Measurements from ENCODE around the gene PSD4.

PSD4 gene

DNA sequence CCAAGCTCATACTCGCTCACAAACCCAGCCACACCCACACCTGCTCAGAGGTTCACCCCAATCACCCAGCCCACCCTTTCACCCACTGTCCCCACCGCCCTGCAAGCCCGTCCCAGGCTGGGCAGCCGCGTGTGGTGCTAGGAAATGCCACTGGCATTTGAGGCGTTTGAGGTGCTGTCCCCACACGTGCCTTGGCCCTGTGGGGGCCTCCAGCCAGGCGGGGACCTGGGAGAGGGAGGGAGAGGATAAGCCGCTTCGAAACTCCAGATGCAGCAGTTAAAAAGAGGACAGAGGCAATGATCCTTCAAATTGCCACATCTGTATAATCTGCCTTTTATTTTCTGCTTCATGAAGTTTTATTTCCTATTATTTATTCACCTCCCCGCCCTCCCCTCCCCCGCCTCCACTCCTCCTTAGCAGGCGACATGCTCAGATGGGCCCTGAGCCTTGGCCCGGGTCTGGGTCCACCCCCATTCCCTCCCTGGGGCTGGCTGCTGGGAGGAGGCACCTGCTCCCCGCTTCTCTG, 35.9 kb downstream of the PSD4 start:
- no peak for DNase-seq

DNA sequence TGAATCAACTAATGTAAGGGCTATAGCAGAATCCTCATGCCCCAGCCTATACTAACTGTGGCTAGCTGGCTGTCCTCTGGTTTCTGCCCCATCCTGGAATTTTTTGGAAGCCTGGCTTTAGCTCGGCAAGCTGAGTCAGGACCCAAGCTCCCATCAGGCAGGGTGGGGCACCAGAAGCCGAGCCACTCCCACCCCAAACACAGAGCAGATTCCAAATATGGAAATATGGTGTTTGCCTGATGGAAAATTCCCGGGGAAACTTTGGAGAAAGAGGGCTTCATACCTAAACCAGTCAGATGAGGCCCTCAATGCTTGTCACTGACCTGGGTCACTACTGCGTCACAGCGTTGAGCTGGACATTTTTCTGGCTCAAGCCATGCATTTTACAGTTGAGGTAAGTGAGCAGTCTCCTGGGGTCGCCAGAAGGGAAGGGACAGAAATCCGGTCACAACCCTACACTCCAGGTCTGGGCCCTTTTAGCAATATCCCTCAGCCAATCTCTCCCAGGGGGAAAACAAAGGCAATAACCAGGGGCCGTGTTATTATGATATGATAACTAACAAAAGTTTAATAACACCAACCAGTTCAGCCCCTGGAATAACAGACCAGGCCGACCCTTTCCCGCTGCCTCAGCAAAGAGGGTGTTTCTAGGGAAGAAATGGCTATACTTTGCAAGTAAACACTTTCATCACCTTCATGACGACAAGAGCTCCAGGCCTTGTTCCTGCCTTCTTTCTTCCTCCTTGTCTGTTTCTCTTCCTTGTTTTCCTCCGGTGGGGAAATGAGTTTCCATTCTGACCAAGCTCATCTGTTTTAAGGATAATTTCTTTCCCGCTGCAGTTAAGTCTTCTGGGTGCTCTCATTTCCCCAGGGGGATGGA, 37.7 kb downstream of the PSD4 start:
- no peak for DNase-seq

DNA sequence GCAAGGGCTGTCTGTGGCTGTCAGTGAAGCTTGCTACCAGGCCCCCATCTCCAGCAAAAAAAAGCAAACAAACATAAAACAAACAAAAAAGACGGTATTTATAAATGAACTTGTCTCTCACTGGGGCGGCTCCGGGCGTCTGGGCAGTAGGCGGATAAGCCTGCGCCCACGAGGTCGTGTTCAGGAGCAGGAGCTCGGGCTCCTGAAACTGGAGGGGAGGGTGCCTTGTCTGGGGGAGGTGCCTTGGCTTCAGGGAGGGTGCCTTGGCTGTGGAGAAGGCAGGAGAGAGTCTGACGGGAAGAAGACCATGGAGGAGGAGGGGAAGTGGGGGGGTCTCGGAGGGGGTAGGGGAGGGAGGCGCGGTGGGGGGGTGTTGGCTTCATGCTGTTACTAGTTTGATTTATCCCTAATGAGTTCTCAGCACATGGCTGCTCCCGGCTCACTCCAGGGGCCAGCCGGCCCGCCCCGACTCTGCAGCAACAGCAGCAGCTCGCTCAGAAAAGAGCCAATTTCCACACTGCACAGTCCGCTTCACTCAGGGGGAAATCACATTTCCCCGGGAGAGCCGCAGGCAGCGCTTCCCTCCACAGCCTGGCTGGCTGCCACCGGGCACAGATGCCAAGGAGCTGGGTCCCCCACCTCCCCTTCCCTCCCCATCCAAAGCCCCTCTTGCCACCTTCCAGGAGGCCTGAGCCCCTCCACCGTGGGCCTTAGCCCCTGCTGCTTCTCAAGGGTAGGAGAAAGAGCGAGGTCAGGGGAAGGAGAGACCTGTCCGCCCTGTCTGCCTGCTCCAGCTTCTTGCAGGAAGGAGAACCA, 38.7 kb downstream of the PSD4 start:
- no peak for DNase-seq

DNA sequence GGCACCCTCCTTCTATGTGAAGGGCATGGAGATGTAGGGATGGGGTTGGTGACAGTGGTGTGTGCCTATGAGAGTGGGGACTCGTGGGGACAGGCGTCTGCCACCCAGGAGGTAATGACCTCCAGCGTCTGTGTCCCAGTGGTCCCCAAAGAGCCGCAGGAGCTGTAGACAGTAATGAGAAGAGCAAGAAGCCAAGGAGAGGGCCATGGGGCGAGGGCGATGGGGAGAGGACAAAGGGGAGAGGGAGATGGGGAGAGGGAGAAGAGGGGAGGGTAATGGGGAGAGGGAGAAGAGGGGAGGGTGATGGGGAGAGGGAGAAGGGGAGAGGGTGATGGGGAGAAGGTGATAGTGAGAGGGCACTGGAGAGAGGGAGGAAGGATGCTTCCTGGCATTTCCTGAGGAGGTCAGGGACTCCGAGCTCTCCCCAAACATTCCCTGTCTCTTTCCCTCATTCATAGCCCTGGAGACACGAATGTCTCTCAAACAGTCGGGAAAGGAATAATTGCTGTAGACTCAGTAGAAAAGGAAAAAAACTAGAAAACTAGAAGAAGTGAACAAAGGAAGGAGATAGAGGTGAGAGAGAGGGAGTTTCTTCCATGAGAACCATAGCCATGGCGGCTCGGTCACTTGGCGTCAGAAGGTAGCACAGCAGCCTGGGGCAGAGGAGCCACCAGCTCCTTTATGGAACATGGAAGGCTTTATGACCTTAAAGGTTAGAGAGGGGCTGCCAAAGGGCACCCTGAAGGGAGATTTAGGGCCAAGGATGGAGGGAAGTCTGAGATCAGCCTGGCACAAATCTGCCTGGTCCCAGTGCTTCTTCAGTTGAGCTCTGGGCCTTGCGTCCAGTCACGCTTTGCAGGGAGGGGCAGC, 39.5 kb downstream of the PSD4 start:
- no peak for DNase-seq

DNA sequence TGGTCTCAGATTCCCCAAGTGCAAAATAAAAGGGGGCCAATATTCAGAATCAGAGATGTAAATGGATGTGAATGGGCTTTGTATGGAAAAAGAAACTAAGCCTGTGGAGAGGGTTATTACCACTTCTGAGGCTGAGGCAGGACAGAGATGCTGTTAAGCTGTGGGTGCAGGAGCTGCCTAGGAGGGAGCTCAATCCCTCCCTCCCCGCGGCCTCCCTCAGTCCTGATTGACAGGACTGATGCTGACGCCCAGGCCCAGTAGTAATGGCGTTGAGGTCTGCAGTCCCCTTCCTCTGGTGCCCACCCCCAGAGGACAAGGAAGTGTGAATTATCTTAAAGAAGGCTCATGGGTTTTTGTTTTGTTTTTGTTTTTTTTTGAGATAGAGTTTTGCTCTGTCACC, 40.4 kb downstream of the PSD4 start:
- no peak for DNase-seq

DNA sequence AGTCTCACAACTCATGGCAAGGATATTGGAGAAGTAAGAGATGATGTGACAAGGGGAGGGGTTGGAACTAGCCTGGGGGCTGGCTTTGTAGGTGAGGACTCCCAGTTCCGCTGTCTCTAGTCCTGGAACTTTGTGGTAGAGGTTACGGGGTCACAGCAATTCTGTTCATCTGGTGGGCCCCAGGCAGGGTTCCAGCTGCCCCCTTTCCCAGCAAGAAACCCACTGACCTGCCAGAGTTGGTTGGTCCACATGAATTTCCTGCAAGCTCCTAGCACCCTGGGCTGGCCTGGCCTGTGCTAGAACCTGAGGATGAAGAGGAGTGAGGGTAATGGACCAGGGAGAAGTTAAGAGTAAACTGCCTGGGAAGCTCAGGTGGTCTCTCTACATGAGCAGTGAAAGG, 41.3 kb downstream of the PSD4 start:
- DNase-seq, result no peak

DNA sequence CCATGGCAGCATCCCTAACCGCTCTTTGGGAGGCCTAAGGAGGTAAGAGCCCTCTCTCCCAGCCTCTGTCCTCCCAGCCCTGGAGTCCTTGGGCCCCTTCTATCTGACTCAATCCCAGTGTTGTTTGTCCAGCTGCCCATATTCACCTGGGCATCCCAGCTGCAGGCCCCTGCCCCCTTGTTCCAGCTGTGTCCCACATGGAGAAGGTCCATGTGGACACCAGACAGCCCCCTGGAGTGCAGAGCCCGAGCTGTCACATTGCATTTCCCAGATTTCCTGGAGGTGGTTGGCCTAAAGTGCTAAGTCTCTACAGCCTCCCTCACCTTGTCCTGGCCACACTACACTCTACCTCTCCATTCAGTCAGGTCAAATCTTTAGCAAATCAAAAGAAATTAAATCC, 42.5 kb downstream of the PSD4 start:
- no peak for DNase-seq

DNA sequence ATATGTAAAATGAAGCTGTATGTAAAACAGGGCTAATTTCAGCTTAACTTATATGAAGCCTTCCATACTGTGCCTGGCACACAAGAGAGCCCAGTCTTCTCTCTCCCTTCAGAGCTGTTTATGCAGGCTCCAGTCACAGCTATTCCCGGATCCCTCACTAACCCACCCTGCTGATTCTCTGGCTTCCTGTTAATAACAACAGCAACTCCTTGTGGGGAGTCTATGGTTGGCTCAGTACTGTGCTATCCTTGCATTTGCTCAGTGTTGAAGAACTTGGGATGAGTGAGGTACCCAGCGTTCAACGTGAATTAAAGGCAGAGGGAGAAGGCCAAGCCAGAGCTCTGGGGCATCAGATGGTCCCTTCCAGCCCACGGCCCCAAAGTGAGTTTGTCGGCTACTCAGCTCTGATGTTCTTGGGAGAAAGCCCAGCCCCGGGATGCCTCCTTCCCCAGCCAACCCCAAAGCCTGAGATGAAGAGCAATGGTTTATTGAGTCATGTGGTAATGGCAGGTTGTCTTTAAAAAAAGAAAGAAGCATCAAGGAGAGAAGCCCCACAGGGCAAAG, 43.2 kb downstream of the PSD4 start:
- no peak for DNase-seq

DNA sequence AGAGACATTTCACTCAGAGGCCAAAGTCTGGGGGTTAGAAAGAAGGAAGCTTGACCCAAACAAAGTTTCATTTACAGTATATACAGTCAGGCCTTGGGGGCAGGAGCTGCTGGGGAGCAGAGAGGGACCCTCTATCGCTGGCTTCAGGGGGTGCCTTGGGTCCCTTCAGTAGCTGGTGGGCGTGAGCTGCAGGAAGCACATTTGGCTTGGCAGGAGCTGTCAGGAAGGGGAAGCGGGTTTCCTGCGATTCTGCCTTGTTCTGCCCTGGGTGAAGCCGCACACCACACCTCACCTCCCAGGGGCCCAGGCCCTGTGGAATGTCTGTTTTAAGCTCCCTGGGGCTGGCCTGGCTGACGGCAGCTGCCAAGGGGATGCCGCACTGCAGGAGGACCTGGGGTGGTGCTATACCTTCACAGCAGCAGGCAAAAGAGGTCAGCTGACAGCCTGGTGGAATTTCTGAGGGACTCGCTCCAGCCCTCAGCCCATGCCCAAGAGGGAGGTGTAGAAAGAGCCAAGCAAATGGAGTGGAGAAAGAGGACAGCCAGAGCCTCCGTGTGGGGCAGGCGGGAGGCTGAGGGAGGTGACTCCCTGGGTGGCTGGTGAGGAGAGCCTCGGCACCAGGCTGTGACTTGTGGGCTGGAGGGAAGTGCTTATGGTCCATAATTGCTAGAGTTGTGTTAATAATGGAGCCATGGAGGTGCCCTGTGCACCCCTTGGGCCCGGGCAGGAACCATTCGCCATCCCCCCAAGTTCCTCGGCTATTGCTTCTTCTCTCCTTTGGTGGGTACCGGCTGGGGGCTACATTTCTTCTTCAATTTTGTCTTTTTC, 43.9 kb downstream of the PSD4 start:
- no peak for DNase-seq

DNA sequence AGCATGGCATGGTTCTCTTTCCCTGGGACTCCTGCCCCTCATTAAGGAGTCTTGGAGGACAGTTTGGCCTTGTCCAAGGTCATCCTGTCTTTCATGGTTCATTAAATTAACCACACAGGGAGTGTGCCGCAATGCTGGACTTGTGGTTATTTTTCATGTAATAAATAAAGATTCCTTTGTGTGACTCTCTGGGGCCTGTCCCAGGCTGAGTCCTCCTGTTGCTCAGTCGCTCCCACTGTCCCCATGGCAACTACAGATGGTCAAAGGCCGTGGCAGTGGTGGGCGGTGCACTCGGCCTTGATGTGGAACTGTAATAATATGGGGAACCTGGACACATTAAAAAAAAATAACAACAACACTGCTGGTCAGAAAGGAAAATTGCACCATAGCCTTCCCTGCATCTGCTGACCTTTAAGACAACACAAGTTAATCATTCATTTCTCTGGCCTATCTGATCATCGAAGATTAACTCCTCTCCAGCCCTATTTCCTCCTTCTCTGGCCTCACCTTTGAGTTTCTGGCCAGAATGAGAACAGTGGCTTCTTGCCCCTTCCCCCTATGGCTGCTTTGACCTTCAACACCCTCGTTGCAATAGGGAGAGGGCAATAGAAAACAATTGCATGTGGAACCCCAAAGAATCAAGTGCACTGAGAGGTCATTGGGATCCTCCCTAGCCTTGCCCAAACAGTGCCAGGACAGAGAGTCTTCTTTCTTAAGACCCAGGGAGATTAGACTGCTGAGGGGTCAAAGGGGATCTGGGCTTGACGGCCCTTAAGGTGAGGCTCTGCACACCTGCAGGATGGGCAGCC, 44.7 kb downstream of the PSD4 start:
- no peak for DNase-seq

DNA sequence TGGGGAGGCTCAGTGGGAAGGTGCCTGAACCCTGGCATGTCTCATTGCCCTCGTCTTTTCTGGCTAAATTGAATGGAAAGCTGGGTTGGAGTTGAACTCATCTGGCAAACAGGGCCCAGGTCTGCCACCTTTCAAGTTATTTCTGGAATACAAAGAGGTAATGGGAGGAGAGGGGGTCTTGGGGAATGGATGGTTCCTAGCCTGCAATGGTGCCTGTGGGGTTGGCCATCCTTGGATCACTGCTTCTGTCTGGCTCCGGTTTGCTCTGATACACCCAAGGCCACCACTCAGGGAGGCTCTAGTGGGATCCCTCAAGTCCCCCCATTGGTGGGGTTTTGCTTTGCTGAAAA, 45.3 kb downstream of the PSD4 start:
- no peak for DNase-seq

DNA sequence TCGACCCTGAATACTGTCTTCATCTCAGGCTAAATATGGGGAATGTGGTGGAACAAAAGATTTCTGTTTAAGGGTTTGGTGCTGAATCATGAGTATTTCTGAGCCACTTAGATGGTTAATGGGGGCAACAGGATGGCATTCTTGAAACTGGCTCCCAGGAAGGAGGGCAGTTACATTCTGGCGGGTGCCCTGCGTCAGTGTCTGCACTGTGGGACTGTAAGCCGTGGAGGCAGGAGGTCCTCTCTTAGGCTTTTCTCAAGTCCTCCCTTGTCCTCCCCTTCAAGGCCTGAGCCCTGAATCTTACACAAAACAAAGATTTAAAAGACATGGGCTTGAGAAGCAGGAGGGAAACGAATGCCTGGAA, 45.7 kb downstream of the PSD4 start:
- no peak for DNase-seq

DNA sequence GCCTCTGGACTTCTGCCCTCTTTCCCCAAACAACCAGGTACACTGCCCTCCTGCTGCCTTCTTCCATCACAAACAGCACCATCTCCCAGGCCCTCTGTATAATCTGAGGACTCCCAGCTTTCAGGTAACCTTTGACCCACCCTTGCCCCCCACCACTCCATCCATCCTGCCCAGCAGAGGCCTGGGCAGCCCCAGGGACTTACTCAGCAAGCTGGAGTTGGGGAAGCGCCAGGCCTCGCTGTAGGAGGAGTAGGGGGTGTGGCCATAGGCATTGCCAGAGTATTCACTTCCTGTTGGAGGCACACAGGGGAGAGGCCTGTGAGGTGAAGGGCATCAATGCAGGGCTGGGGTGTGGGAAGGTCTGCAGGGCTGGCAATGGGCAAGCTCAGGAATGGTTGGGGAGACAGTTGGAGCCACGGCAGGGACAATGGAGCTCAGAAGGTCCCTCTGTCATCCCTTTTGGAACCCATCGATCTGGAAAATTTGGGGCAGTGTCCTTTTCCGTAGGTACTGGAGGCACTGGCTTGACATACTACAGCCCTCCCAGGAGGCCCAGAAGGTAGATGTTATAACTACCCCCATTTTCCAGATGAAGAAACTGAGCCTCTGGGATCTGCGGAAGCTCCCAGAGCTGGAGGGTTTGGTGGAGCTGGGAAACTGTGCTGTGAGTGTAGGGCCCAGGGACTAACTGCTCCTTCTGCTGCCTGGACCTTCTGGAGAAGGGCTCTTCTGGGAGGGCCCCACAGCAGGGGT, 46.3 kb downstream of the PSD4 start:
- no peak for DNase-seq

DNA sequence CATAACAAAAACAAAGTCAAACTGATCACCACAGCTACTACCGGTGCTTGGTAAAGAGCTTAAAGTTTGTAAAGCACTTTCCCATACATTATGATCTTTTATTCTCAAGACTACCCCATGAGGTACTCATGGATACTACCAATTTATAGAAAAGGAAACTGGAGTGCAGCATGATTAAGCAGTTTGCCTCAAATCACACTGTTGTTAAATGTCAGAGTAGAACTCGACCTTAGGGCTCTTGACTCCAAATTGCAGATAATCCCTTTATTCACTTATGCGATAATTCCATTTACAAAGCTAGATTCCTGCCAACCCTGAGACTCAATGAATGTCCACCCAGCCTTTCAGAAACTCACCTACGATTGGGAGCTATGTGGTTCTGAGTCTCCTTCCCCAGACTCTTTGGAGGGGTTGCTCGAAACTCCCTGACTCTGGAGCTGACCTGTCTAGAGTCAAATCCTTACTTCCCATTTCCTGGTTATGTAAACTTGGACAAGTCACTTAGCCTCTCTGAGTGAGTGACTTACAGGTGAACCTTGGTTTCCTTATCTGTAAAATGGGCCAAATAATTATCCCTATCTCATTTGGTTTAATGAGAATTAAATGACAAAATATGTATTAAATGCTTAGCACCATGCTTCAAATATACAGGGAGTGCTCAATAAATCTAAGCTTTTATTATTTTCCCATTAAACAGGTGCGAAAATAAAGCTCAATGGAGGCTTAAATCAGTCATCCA, 47.4 kb downstream of the PSD4 start:
- no peak for DNase-seq

DNA sequence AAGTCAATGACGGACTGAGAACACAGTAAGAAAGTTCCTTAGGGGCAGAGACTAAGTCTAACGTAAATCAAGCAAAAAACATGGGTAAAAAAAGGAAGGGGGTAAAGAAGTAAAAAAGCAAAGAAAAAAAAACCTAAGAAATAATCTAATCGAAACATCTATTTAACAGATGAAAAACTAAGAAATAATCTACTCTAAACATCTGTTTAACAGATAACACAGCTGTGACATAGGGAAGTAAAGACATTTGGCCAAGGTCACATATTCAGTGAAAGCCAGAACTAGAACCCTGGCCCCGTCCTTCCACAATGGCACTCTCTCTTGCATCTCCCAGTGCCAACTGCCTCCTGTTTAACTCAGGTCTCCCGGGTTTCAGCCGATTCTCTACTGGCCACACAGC, 48.1 kb downstream of the PSD4 start:
- DNase-seq, result no peak

DNA sequence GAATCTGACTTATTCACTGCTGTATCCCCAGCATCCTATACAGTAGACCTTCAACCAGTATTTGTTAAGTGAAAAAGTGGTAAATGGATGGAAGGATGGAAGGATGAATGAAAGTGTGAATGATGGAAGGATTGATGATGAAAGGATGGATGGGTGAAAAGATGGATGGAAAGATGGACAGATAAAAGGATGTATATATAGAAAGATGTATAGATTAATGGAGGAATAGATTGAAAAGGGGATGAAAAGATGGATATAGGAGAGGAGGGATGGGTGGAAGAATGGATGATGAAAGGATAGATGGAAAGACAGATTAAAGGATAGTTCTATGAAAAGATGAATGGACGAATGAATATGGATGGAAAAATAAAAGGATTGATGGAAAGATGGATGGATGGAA, 50.0 kb downstream of the PSD4 start:
- no peak for DNase-seq

DNA sequence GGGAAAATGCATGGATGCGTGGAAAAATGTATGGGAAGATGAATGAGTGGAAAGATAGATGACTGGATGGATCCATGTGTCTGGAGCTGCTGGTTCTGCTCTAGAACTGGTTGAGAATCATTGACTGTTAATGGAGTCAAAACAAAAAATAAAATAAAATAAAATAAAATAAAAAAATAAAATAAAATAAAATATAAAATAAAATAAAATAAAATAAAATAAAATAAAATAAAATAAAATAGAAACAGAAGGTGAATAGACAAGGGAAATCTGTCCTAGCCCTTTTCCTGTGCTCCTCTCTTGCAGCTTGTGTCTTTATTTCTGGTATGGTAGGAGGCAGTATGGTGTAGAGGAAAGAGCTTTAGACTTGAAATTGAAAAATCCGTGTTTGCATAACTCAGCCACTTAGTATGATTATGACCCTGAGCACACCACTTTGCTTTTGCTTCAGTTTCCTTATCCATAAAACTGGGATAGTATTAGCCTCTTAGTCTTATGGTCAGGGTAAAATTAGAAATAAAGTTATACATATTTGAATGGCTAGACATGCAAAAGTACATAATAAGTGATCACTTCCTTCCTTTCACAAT, 51.0 kb downstream of the PSD4 start:
- DNase-seq, result no peak

DNA sequence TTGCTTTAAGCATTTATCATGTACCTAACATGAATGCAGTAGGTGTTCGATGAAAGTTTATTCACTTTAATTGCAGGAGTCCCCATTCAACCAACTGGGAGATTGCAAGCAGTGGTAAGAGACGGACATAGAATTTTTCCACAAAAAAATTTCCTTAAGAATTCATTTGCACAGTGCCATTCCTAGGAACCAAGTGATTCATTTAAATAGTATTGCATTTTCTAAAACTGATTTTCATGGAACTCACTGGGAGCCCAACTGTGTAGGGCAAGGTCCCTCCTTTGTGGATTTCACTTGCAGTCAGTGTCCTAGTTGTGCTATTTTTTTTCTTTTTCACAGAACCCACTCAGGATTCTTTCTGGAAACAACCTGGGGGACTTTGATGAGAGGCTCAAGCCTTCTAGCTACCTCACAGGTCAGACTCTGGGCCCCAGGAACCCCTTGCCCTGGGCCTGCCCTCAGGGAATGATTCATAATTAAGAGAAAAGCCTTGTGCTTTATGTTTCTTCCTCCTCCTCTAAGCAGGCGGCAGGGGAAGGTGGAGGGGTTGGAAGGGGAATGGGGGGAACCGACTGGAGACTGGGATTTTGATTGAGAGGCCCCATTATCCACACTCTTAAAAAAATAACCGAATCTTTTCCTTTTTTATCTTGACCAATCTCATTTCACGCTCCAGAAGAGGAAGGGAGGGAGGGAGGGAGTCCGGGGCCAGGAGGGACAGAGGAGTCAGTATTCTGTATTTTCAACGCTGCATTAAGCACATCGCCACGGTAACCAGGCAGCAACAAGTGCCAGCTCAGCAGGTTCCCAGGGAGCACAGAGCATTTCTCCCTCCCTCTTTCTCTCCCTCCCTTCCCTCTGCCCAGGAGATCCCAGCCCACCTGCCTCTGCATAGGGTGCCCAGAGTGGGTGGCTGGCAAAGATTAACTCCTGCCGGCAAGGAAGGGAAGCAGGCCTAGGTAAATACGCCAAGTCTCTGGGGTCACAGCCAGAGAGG, 51.8 kb downstream of the PSD4 start:
- peak; percentile 31 for DNase-seq
